ENCODE measurements around the gene HECTD4. TPM values are rescaled to one million over a fixed set of nuclear protein-coding genes. Genes with fewer than 3 reads are reported as not detected.
"Not testable (repeated sequence)": the region's sequence is repeated elsewhere in the genome, so short reads cannot be mapped to it uniquely, and the experiment has no call there.

Gene HECTD4
- total and polyA plus RNA-seq, 2 of the 4 experiments (the other 2 are of a cell fraction): 12.9 to 13.0 TPM

DNA sequence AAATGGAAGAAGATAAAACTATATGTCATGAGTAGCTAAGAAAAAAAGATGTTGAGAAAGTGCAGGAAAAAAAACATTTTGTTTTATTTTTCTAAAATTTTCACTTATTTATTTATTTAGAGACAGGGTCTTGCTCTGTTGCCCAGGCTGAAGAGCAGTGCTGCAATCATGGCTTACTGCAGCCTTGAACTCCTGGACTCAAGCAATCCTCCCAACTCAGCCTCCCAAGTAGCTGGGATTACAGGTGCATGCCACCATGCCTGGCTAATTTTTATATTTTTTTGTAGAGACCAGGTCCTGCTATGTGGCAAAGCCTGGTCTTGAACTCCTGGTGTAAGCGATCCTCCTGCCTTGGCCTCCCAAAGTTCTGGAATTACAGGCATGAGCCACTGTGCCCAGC, 137.3 kb downstream of the HECTD4 start:
- H2BK20ac ChIP-seq (ENCODE audit: low read depth, low read length); BruUV-seq (replicated peaks); H3K9me1 ChIP-seq (ENCODE audit: insufficient read depth, low read length); H3K4me1 ChIP-seq (ENCODE audit: control insufficient read depth, insufficient read depth, low read length); H2AFZ ChIP-seq (replicated peaks; ENCODE audit: low read length, poor library complexity); H4K8ac ChIP-seq (ENCODE audit: low read depth in 2 of 2, low read length in 2 of 2); H2AK5ac ChIP-seq (ENCODE audit: low read depth, low read length); H3K14ac ChIP-seq (replicated peaks; ENCODE audit: low read depth, low read length); H3K4me2 ChIP-seq (ENCODE audit: low read depth, low read length); H3K56ac ChIP-seq (ENCODE audit: extremely low read depth, insufficient read depth, low read length); dilution Hi-C loops (cut with HindIII; ENCODE audit: low sequenced_read_pairs, unreplicated experiment); H3K23ac ChIP-seq (ENCODE audit: low read depth, low read length); H2BK5ac ChIP-seq (ENCODE audit: low read depth, low read length, poor library complexity, severe bottlenecking); H4K5ac ChIP-seq (ENCODE audit: low read depth, low read length); H3K9ac ChIP-seq (ENCODE audit: low read depth, low read length); in situ Hi-C loops (cut with MboI; ENCODE audit: low sequenced_read_pairs); CTCF ChIA-PET; H3K18ac ChIP-seq (ENCODE audit: low read depth, low read length); H4K91ac ChIP-seq (ENCODE audit: insufficient read depth, low read depth, low read length); H2BK15ac ChIP-seq (ENCODE audit: low read depth, low read length); H3K27ac ChIP-seq (ENCODE audit: insufficient read depth, low read length); POLR2A ChIA-PET (ENCODE audit: unreplicated experiment); H4K20me1 ChIP-seq (ENCODE audit: insufficient read depth, low read length); H3K4ac ChIP-seq (ENCODE audit: low read depth, low read length); H2BK120ac ChIP-seq (ENCODE audit: low read depth, low read length); H3K4me3 ChIP-seq (ENCODE audit: insufficient read depth, low read depth, low read length); DNase-seq; ATAC-seq (ENCODE audit: low read depth); intact Hi-C loops (cut with micrococcal nuclease); H3K27me3 ChIP-seq (ENCODE audit: control insufficient read depth, insufficient read depth, low read length); H3K79me1 ChIP-seq (ENCODE audit: low read depth in 1 of 2, low read length in 2 of 2); H2AK9ac ChIP-seq (replicated peaks; ENCODE audit: low read depth, low read length, poor library complexity); H3K9me3 ChIP-seq (ENCODE audit: control insufficient read depth, insufficient read depth, low read length): not testable (repeated sequence)
- peaks cover 39% of the 10 kb centered on the region for H3K36me3 ChIP-seq (ENCODE audit: control insufficient read depth, insufficient read depth, low read length)
- no CpG with 5 or more reads among the region's 1 CpG for WGBS, 2 experiments (ENCODE audit: extremely low coverage in 2 of 2, insufficient read length in 1 of 2)

Data from IMR-90 (cell line).